Left lung (tissue), 10 donors: ENCODE data around the gene ARF3. TPM values are rescaled to one million over a fixed set of nuclear protein-coding genes. Genes with fewer than 3 reads are reported as not detected.

Experiments used
- ATAC-seq: fragments of 200-7000 bp; cut with Tn5 transposase; one replicate; pipeline ENCODE4 v1.9.1; 2020; ENCODE audit warnings: moderate library complexity
- DNase-seq, 4 donors: peaks; one replicate each; pipeline ENCODE4 v3.0.0-alpha.2; 2013 to 2020
- H3K27ac ChIP-seq, 2 donors: fragments of 200-600 bp; sonication (generic) in 1 of 2; one replicate each; pipeline versions ENCODE4 v1.5.0 to v1.8.0; 2020 to 2021
- H3K27me3 ChIP-seq, 2 donors: fragments of 200-600 bp; sonication (generic) in 1 of 2; one replicate each; pipeline versions ENCODE4 v1.5.0 to v1.8.0; 2020 to 2021
- H3K36me3 ChIP-seq, 2 donors: fragments of 200-600 bp; sonication (generic) in 1 of 2; one replicate each; pipeline versions ENCODE4 v1.5.0 to v1.8.0; 2020 to 2021
- H3K4me1 ChIP-seq, 2 donors: fragments of 200-600 bp; one replicate each; pipeline ENCODE4 v1.8.0; 2021
- H3K4me3 ChIP-seq, 2 donors: fragments of 200-600 bp; sonication (generic) in 1 of 2; one replicate each; pipeline versions ENCODE4 v1.5.0 to v1.8.0; 2020 to 2021; ENCODE audit warnings: mild to moderate bottlenecking in 1 of 2
- H3K9me3 ChIP-seq, 2 donors: fragments of 200-600 bp; sonication (generic) in 1 of 2; one replicate each; pipeline versions ENCODE4 v1.5.0 to v1.8.0; 2020 to 2021
- CTCF ChIP-seq, 2 donors: fragments of 200-600 bp; sonication (generic) in 1 of 2; IDR thresholded peaks; one replicate each; pipeline versions ENCODE4 v1.5.0 to v1.8.0; 2021; ENCODE audit warnings: antibody characterized with exemption in 2 of 2
- intact Hi-C, 2 donors: fragments of 100-400 bp; cut with DNase I; formaldehyde crosslinking; loops; one replicate each; pipeline versions ENCODE4 v1.11.2 to v1.14.2; 2022
- polyA plus RNA-seq, 6 donors: library from polyadenylated mRNA; unstranded; fragments of 120-200 nt; gene quantifications; one replicate each; pipeline ENCODE4 v1.2.1, GENCODE V29; 2013; ENCODE audit not compliant: insufficient read length in 6 of 6
- total RNA-seq, 2 donors: library from RNA; stranded (reverse); fragmentation: NEBNext Ultra II Directional; extraction: Animal tissue kit (Norgen Biotek cat#: 25700); gene quantifications; one replicate each; pipeline ENCODE4 v1.2.1, GENCODE V29; 2021
- donor health status: DM: no; HTN: yes; CAD: no.
- donor health status: DM: no; HTN: no; CAD: no.

Gene ARF3
- total and polyA plus RNA-seq, 8 donors, result 91.8 to 186 (median 105) TPM

GRCh38 chr12:48981757-48982157 is 24.5 kb upstream of the ARF3 start:
- no peak for ATAC-seq
- Histone ChIP-seq H3K4me1 (peaks cover 38 to 43% of the 10 kb centered on the region in 2 donors), H3K27ac (no peak overlapping the region), H3K27me3 (peaks cover 62 to 98% of the 10 kb centered on the region in 2 donors), H3K9me3 (no peaks in the 10 kb centered on the region), H3K4me3 (no peak overlapping the region), H3K36me3 (no peaks in the 10 kb centered on the region)
- TF ChIP-seq CTCF (IDR thresholded peaks at IDR 0.05), result no peak
- intact Hi-C loops, result no loop called here
- no peak for DNase-seq

- peak overlapping the region in 1 of 2 donors; percentile 28 for H3K4me3 ChIP-seq
- H3K27me3 ChIP-seq, result peaks cover 68 to 98% of the 10 kb centered on the region in 2 donors
- H3K9me3 ChIP-seq, result no peaks in the 10 kb centered on the region
- H3K36me3 ChIP-seq, result no peaks in the 10 kb centered on the region
- ATAC-seq (peak; percentile 43), DNase-seq (peak in 1 of 4 donors; percentile 75)
- intact Hi-C loops, result no loop called here
- H3K27ac ChIP-seq, result no peak overlapping the region
- peaks cover 38 to 43% of the 10 kb centered on the region in 2 donors for H3K4me1 ChIP-seq
- peak in 1 of 2 donors; percentile 14 for TF ChIP-seq CTCF (IDR thresholded peaks at IDR 0.05)
Measured at GRCh38 chr12:48980953-48981756, 23.9 kb upstream of the ARF3 start.

- Histone ChIP-seq H3K36me3 (no peaks in the 10 kb centered on the region), H3K9me3 (no peaks in the 10 kb centered on the region), H3K4me3 (peak overlapping the region in 1 of 2 donors; percentile 28), H3K27me3 (peaks cover 71 to 98% of the 10 kb centered on the region in 2 donors), H3K4me1 (peaks cover 38 to 43% of the 10 kb centered on the region in 2 donors), H3K27ac (no peak overlapping the region)
- TF ChIP-seq CTCF (IDR thresholded peaks at IDR 0.05), result no peak
- peak in 1 of 4 donors; percentile 77 for DNase-seq
- peak; percentile 35 for ATAC-seq
- intact Hi-C loops, result no loop called here
Measured at GRCh38 chr12:48980389-48980952, 23.2 kb upstream of the ARF3 start.

GRCh38 chr12:48979602-48980388 is 22.5 kb upstream of the ARF3 start:
- peak in 1 of 4 donors; percentile 77 for DNase-seq
- peak overlapping the region; percentile 10 to 28 for H3K4me3 ChIP-seq

More at GRCh38 chr12:48979602-48980388, 22.5 kb upstream of the ARF3 start:
- H3K4me1 ChIP-seq, result peaks cover 38 to 43% of the 10 kb centered on the region in 2 donors
- TF ChIP-seq CTCF (IDR thresholded peaks at IDR 0.05), result no peak
- no peaks in the 10 kb centered on the region for H3K36me3 ChIP-seq
- peaks cover 71 to 96% of the 10 kb centered on the region in 2 donors for H3K27me3 ChIP-seq
- ATAC-seq, result peak; percentile 2
- H3K9me3 ChIP-seq, result no peaks in the 10 kb centered on the region
- no peak overlapping the region for H3K27ac ChIP-seq
- intact Hi-C loops, result no loop called here
